A673 (cell line): ENCODE results near the gene RAB33B. TPM values are rescaled to one million over a fixed set of nuclear protein-coding genes. Genes with fewer than 3 reads are reported as not detected.

Experiments
- BruUV-seq: library from RNA; stranded (reverse); fragments of 400-500 nt; replicated peaks from 2 replicates; lab custom pipeline; 2021; lab: Mats Ljungman, UMichigan
- CTCF ChIA-PET: fragments of 300-600 bp; sonication (Branson Sonifier 250); formaldehyde crosslinking; loops from one replicate; lab custom pipeline; 2022; ENCODE audit warnings: antibody characterized with exemption; lab: Charles Lee
- POLR2A ChIA-PET: fragments of 300-600 bp; sonication (Branson Sonifier 250); formaldehyde crosslinking; loops from one replicate; lab custom pipeline; 2022; ENCODE audit warnings: antibody characterized with exemption; ENCODE audit not compliant: low non-redundant PET; lab: Charles Lee
- DNase-seq: peaks from one replicate; pipeline ENCODE4 v3.0.0-alpha.2; 2015; ENCODE audit warnings: low spot score
- H3K27ac ChIP-seq: fragments of 200-600 bp; sonication (generic); 2 replicates; pipeline ENCODE4 v1.5.1; 2016; ENCODE audit warnings: mixed run types, low read depth, mild to moderate bottlenecking, mixed read lengths, antibody characterized with exemption, low read length; ENCODE audit not compliant: poor library complexity, severe bottlenecking
- H3K27me3 ChIP-seq: fragments of 200-600 bp; sonication (generic); replicated peaks from 2 replicates; pipeline ENCODE4 v1.6.1; 2017; ENCODE audit warnings: mixed run types, low read depth, mild to moderate bottlenecking, mixed read lengths, antibody characterized with exemption, low read length; ENCODE audit not compliant: insufficient read depth, poor library complexity
- H3K36me3 ChIP-seq: fragments of 200-600 bp; sonication (generic); 2 replicates; pipeline ENCODE4 v1.6.1; 2016; ENCODE audit warnings: mixed run types, mild to moderate bottlenecking, mixed read lengths, antibody characterized with exemption, low read length; ENCODE audit not compliant: insufficient read depth, poor library complexity, severe bottlenecking
- H3K4me1 ChIP-seq: fragments of 200-600 bp; sonication (generic); 2 replicates; pipeline ENCODE4 v1.6.1; 2017; ENCODE audit warnings: mixed run types, mild to moderate bottlenecking, mixed read lengths, antibody characterized with exemption, low read length; ENCODE audit not compliant: insufficient read depth, poor library complexity, severe bottlenecking
- H3K4me3 ChIP-seq: fragments of 200-600 bp; sonication (generic); 2 replicates; pipeline ENCODE4 v1.5.1; 2016; ENCODE audit warnings: low read depth, mixed run types, mild to moderate bottlenecking, mixed read lengths, low read length; ENCODE audit not compliant: poor library complexity, severe bottlenecking
- H3K9me3 ChIP-seq: fragments of 200-600 bp; sonication (generic); 2 replicates; pipeline ENCODE4 v1.6.1; 2016; ENCODE audit warnings: mixed run types, low read depth, mild to moderate bottlenecking, mixed read lengths, antibody characterized with exemption, low read length; ENCODE audit not compliant: poor library complexity, severe bottlenecking
- CTCF ChIP-seq: fragments of 300-800, 200-600 bp; sonication (generic); conservative IDR thresholded peaks from 2 replicates; pipeline ENCODE4 v1.5.1; 2017; ENCODE audit warnings: low read depth, mild to moderate bottlenecking, antibody characterized with exemption, low read length, moderate library complexity, mixed read lengths
- EZH2 ChIP-seq: fragments of 200-600 bp; sonication (generic); IDR thresholded peaks from 2 replicates; pipeline ENCODE4 v1.6.1; 2017; ENCODE audit warnings: borderline replicate concordance, low read depth, mild to moderate bottlenecking, mixed read lengths, antibody characterized with exemption, low read length; ENCODE audit not compliant: poor library complexity, severe bottlenecking
- intact Hi-C: fragments of 100-400 bp; cut with micrococcal nuclease; formaldehyde crosslinking; loops from one replicate; pipeline ENCODE4 v1.10.0; 2022; ENCODE audit not compliant: unreplicated experiment
- total RNA-seq: library from RNA; stranded (reverse); gene quantifications from 2 replicates; pipeline ENCODE4 v1.2.3, GENCODE V29; 2021

RAB33B gene
- total RNA-seq, 1 experiment from 2014 or later = 8.5 TPM

GRCh38 chr4:139492429-139492828, 38.5 kb downstream of the RAB33B start:
- ChIA-PET POLR2A (no interaction called here), CTCF (no interaction called here)
- H3K27me3 ChIP-seq = no peaks in the 10 kb centered on the region
- TF ChIP-seq EZH2 (no peak), CTCF (no peak)
- no peaks in the 10 kb centered on the region for H3K4me1 ChIP-seq
- BruUV-seq = no TSS peak
- no peaks in the 10 kb centered on the region for H3K36me3 ChIP-seq
- intact Hi-C loops = loop anchor here (10.0 kb wide), 1 partner anchor 62 kb away; the partner anchor contains the start of gene SETD7
- DNase-seq = no peak
- no peaks in the 10 kb centered on the region for H3K9me3 ChIP-seq
- no peak overlapping the region for H3K4me3 ChIP-seq
- H3K27ac ChIP-seq = no peak overlapping the region

GRCh38 chr4:139493176-139493575, 39.3 kb downstream of the RAB33B start:
- POLR2A ChIA-PET = no interaction called here
- Histone ChIP-seq H3K4me3 (no peak overlapping the region), H3K4me1 (no peaks in the 10 kb centered on the region), H3K27ac (no peak overlapping the region), H3K36me3 (no peaks in the 10 kb centered on the region), H3K9me3 (no peaks in the 10 kb centered on the region), H3K27me3 (no peaks in the 10 kb centered on the region)
- no TSS peak for BruUV-seq
- intact Hi-C loops = loop anchor here (10.0 kb wide), 1 partner anchor 62 kb away; the partner anchor contains the start of gene SETD7
- CTCF ChIA-PET = interaction anchor here (0.5 kb wide), 1 partner anchor 85 kb away, joined by 3 read pairs; no protein-coding TSS in a partner anchor
- no peak for TF ChIP-seq CTCF
- no peak for TF ChIP-seq EZH2
- no peak for DNase-seq

GRCh38 chr4:139499186-139499585, 45.3 kb downstream of the RAB33B start:
- Histone ChIP-seq H3K4me3 (no peak overlapping the region), H3K9me3 (no peaks in the 10 kb centered on the region), H3K27me3 (no peaks in the 10 kb centered on the region), H3K27ac (no peak overlapping the region), H3K36me3 (peaks cover 6% of the 10 kb centered on the region), H3K4me1 (peaks cover 6% of the 10 kb centered on the region)
- no peak for DNase-seq
- intact Hi-C loops = loop anchor here (5.0 to 10.0 kb wide), 2 partner anchors 56 to 158 kb away; partner anchors contain the start of gene SETD7
- TF ChIP-seq CTCF (no peak), EZH2 (no peak)
- ChIA-PET POLR2A (no interaction called here), CTCF (no interaction called here)
- BruUV-seq = no TSS peak
